ENCODE results near the gene SNX4.

GRCh38 chr3:125431391-125431790 is 88.6 kb downstream of the SNX4 start:
- TF ChIP-seq CTCF (conservative IDR thresholded peaks at IDR 0.05; ENCODE audit: low read depth, low read length) (no peak), POLR2A (IDR thresholded peaks at IDR 0.05; ENCODE audit: low read depth, low read length) (no peak), USF2 (IDR thresholded peaks at IDR 0.05; ENCODE audit: low read depth, low read length) (no peak), MAZ (IDR thresholded peaks at IDR 0.05; ENCODE audit: borderline replicate concordance, low read depth, low read length) (no peak), CEBPB (IDR thresholded peaks at IDR 0.05; ENCODE audit: low read depth, low read length) (no peak)
